Lower leg skin (tissue), 3 donors: ENCODE measurements around the gene BTG4.

Source experiments
- CTCF ChIP-seq, 3 donors: fragments of 450-650 bp; IDR thresholded peaks; one replicate each; pipeline ENCODE4 v1.5.1; 2016; ENCODE audit warnings: antibody characterized with exemption in 3 of 3, mild to moderate bottlenecking in 3 of 3, moderate library complexity in 2 of 3
- POLR2A ChIP-seq, 2 donors: fragments of 450-650 bp; IDR thresholded peaks; one replicate each; pipeline ENCODE4 v1.6.1; 2016 to 2017; ENCODE audit warnings: antibody characterized with exemption in 2 of 2, mild to moderate bottlenecking in 1 of 2, moderate library complexity in 1 of 2

- no peak for TF ChIP-seq CTCF (IDR thresholded peaks at IDR 0.05)
- no peak for TF ChIP-seq POLR2A (IDR thresholded peaks at IDR 0.05)
Observed at GRCh38 chr11:111559800-111560464, 47.7 kb upstream of the BTG4 start.
